LNCaP clone FGC (cell line): ENCODE measurements around the gene INPP5A.

Source experiments
- DNase-seq: peaks from one replicate; pipeline ENCODE4 v3.0.0-alpha.2; 2011; ENCODE audit warnings: low read depth
- H3K4me3 ChIP-seq: 2 replicates; pipeline ENCODE4 v1.5.1; 2011; ENCODE audit warnings: mild to moderate bottlenecking, low read depth, low read length, control low read depth
- TF ChIP-seq, protein P1 (sequence below): IDR thresholded peaks from 2 replicates; pipeline ENCODE4 v1.5.1; 2012; ENCODE audit warnings: mild to moderate bottlenecking; ENCODE audit not compliant: control insufficient read depth, insufficient read depth; ENCODE audit errors: extremely low read depth

Gene INPP5A

DNA sequence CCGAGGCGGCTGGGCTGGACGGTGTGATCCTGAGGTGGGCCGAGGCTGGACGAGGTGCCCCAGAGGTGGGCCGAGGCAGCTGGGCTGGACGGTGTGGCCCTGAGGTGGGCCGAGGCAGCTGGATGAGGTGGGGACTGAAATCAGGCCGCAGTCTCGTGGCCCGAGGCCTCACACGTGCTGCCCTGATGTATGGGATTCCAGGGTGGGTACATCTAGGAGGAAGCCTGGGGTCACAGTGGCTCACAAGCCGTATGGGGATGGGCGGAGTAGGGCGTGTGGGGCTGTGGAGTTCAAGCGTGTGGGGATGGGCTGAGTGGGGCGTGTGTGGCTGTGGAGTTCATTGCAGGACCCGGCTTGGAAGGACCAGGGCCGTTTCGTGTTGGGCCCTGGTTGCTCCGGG is 260.8 kb downstream of the INPP5A start:
- TF ChIP-seq, protein P1, sequence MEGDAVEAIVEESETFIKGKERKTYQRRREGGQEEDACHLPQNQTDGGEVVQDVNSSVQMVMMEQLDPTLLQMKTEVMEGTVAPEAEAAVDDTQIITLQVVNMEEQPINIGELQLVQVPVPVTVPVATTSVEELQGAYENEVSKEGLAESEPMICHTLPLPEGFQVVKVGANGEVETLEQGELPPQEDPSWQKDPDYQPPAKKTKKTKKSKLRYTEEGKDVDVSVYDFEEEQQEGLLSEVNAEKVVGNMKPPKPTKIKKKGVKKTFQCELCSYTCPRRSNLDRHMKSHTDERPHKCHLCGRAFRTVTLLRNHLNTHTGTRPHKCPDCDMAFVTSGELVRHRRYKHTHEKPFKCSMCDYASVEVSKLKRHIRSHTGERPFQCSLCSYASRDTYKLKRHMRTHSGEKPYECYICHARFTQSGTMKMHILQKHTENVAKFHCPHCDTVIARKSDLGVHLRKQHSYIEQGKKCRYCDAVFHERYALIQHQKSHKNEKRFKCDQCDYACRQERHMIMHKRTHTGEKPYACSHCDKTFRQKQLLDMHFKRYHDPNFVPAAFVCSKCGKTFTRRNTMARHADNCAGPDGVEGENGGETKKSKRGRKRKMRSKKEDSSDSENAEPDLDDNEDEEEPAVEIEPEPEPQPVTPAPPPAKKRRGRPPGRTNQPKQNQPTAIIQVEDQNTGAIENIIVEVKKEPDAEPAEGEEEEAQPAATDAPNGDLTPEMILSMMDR: no peak
- H3K4me3 ChIP-seq: no peak overlapping the region
- DNase-seq: no peak

GRCh38 chr10:132798876-132799275 is 261.3 kb downstream of the INPP5A start:
- no peak for DNase-seq
- TF ChIP-seq, protein P1: no peak
- no peak overlapping the region for H3K4me3 ChIP-seq

DNA sequence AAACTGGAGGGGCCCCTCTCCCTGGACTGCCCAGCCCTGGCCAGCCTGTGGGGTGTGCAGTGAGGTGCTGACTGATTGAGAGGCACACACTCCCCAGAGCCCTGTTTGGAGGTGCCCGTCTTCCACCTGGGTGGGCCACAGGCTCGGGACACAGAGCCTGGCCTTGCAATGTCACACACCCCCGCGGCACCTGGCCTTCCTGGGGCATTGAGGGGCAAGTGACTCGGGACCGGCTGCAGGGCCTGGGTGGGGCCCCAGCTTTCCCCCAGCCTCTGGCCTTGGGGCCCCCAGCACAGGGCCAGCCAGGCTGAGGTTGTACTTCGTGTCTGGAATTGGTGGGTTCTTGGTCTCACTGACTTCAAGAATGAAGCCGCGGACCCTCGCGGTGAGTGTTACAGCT is 262.3 kb downstream of the INPP5A start:
- TF ChIP-seq, protein P1: no peak
- no peak overlapping the region for H3K4me3 ChIP-seq
- no peak for DNase-seq

DNA sequence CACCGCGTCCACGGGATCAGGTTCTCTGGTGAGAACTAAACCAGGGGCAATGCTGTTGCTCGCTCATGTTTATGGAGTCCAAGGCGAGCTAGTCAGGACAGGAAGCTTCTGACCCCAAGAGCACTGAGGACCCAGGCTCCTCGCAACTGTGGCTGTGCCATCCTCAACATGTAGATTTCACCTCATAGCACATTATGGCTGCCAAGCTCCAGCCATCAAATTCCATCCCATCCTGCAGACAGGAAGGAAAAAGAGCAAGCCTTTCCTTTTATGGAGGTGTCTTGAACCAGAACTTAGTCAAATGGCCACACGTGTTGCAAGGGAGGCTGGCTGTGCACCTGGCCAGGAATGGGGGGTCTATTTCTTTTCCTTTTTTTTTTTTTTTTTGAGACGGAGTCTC is 264.5 kb downstream of the INPP5A start:
- no peak for DNase-seq
- TF ChIP-seq, protein P1: no peak

GRCh38 chr10:132802694-132803320 is 265.2 kb downstream of the INPP5A start:
- DNase-seq: no peak
- no peak overlapping the region for H3K4me3 ChIP-seq
- TF ChIP-seq, protein P1: no peak

More for the DNA sequence above, 264.5 kb downstream of the INPP5A start:
- no peak overlapping the region for H3K4me3 ChIP-seq

GRCh38 chr10:132803416-132804210 is 266.0 kb downstream of the INPP5A start:
- TF ChIP-seq, protein P1: no peak
- no peak overlapping the region for H3K4me3 ChIP-seq
- DNase-seq: no peak
